Posterior cingulate gyrus (tissue), 11 donors: ENCODE data around the gene PIANP.
"Not testable (repeated sequence)": the region's sequence is repeated elsewhere in the genome, so short reads cannot be mapped to it uniquely, and the experiment has no call there.

Experiments used
- DNase-seq, 10 donors: peaks; one replicate each; pipeline versions ENCODE4 v3.0.0 to v3.0.0-alpha.2; 2020 to 2021; ENCODE audit warnings: mixed read lengths in 3 of 10
- intact Hi-C: fragments of 100-400 bp; cut with DNase I; formaldehyde crosslinking; loops from one replicate; pipeline ENCODE4 v1.15.1; 2023

Gene PIANP

GRCh38 chr12:6700646-6701051, at the start of gene PIANP:
PIANP (minus strand) TSS chr12:6700815; CDS start chr12:6698061, 2,754 bp downstream.
- intact Hi-C loops, result no loop called here
- peak in 9 of 10 donors; percentile 39 to 95 (median 68) for DNase-seq

- DNase-seq, result no peak
- intact Hi-C loops, result no loop called here
These were observed 48.1 kb upstream of the PIANP start for GRCh38 chr12:6748761-6749160.

GRCh38 chr12:6747216-6747615, 46.6 kb upstream of the PIANP start:
- intact Hi-C loops, result no loop called here
- no peak for DNase-seq

GRCh38 chr12:6745741-6746525, 45.3 kb upstream of the PIANP start:
- peak in 1 of 10 donors; percentile 62 for DNase-seq
- intact Hi-C loops, result no loop called here

GRCh38 chr12:6743300-6743699, 42.7 kb upstream of the PIANP start:
- intact Hi-C loops, result not testable (repeated sequence)
- DNase-seq, result peak in 1 of 10 donors; percentile 1

- intact Hi-C loops, result no loop called here
- peak in 1 of 10 donors; percentile 2 for DNase-seq
These were observed 42.2 kb upstream of the PIANP start for GRCh38 chr12:6742834-6743233.

- DNase-seq, intact Hi-C loops: not testable (repeated sequence)
These were observed 41.5 kb upstream of the PIANP start for GRCh38 chr12:6742080-6742479.

- DNase-seq, result no peak
- intact Hi-C loops, result loop anchor here (5.0 kb wide), 2 partner anchors 41 to 91 kb away; partner anchors contain the start of gene P3H3
These were observed 36.1 kb upstream of the PIANP start for GRCh38 chr12:6736754-6737153.

GRCh38 chr12:6735448-6736191, 35.0 kb upstream of the PIANP start:
- intact Hi-C loops, result loop anchor here (5.0 kb wide), 2 partner anchors 42 to 92 kb away; partner anchors contain the start of gene P3H3
- DNase-seq, result peak; percentile 52 to 97 (median 74)

- intact Hi-C loops, result loop anchor here (5.0 kb wide), 2 partner anchors 43 to 93 kb away; partner anchors contain the start of gene P3H3
- peak in 2 of 10 donors; percentile 24 to 42 for DNase-seq
These were observed 34.1 kb upstream of the PIANP start for GRCh38 chr12:6734506-6735387.

- intact Hi-C loops, result no loop called here
- DNase-seq, result peak in 3 of 10 donors; percentile 7 to 52 (median 47)
These were observed 29.6 kb upstream of the PIANP start for GRCh38 chr12:6730169-6730568.

- intact Hi-C loops, result no loop called here
- peak in 3 of 10 donors; percentile 17 to 50 (median 31) for DNase-seq
These were observed 28.6 kb upstream of the PIANP start for GRCh38 chr12:6729186-6729585.

GRCh38 chr12:6725350-6725749, 24.7 kb upstream of the PIANP start:
- DNase-seq, result no peak
- intact Hi-C loops, result loop anchor here (2.0 kb wide), 1 partner anchor 37 kb away; the partner anchor contains the start of gene ZNF384

- intact Hi-C loops, result loop anchor here (2.0 kb wide), 1 partner anchor 36 kb away; the partner anchor contains the start of gene ZNF384
- peak in 5 of 10 donors; percentile 10 to 73 (median 68) for DNase-seq
These were observed 23.8 kb upstream of the PIANP start for GRCh38 chr12:6724409-6724797.

GRCh38 chr12:6723607-6724408, 23.2 kb upstream of the PIANP start, which contains the start of gene COPS7A:
COPS7A (plus strand) TSS chr12:6724046; CDS start chr12:6724657, 611 bp downstream.
- peak; percentile 97 to 100 (median 99) for DNase-seq
- intact Hi-C loops, result loop anchor here (1.0 to 2.0 kb wide), 2 partner anchors 35 to 61 kb away; partner anchors contain the start of genes ING4 and ZNF384

GRCh38 chr12:6722863-6723262, 22.2 kb upstream of the PIANP start:
- DNase-seq, result no peak
- intact Hi-C loops, result loop anchor here (1.0 kb wide), 1 partner anchor 60 kb away; the partner anchor contains the start of gene ING4

- peak in 2 of 10 donors; percentile 2 to 3 for DNase-seq
- intact Hi-C loops, result no loop called here
These were observed 16.3 kb upstream of the PIANP start for GRCh38 chr12:6716874-6717437.

GRCh38 chr12:6716031-6716873, 15.6 kb upstream of the PIANP start:
- intact Hi-C loops, result not testable (repeated sequence)
- peak in 3 of 10 donors; percentile 25 to 79 (median 75) for DNase-seq
